Endodermal cell (in vitro differentiated cells): ENCODE data around the gene SP6. TPM values are rescaled to one million over a fixed set of nuclear protein-coding genes. Genes with fewer than 3 reads are reported as not detected.

ENCODE experiments used
- DNase-seq: peaks from one replicate; pipeline ENCODE4 v3.0.0-alpha.2; 2017
- H3K27ac ChIP-seq: 2 replicates; pipeline ENCODE4 v1.5.1; 2013; ENCODE audit warnings: mild to moderate bottlenecking, low read depth, low read length, moderate library complexity
- H3K27me3 ChIP-seq: 2 replicates; pipeline ENCODE4 v1.6.1; 2013; ENCODE audit warnings: mild to moderate bottlenecking, low read length, moderate library complexity; ENCODE audit not compliant: insufficient read depth, control insufficient read depth, poor library complexity, severe bottlenecking
- H3K36me3 ChIP-seq: 2 replicates; pipeline ENCODE4 v1.7.0; 2013; ENCODE audit warnings: mild to moderate bottlenecking, low read length, moderate library complexity; ENCODE audit not compliant: control insufficient read depth, insufficient read depth
- H3K4me1 ChIP-seq: one replicate; pipeline ENCODE4 v1.7.0; 2013; ENCODE audit warnings: low read length; ENCODE audit not compliant: control insufficient read depth, insufficient read depth
- H3K4me3 ChIP-seq: 2 replicates; pipeline ENCODE4 v1.5.1; 2013; ENCODE audit warnings: mild to moderate bottlenecking, low read length, moderate library complexity
- H3K9ac ChIP-seq: 2 replicates; pipeline ENCODE4 v1.6.1; 2013; ENCODE audit warnings: mild to moderate bottlenecking, low read length, moderate library complexity; ENCODE audit not compliant: poor library complexity, severe bottlenecking; ENCODE audit errors: extremely low read depth
- H3K9me3 ChIP-seq: 2 replicates; pipeline ENCODE4 v1.6.1; 2013; ENCODE audit warnings: mild to moderate bottlenecking, low read length, moderate library complexity; ENCODE audit not compliant: control insufficient read depth
- H3K27ac Mint-ChIP-seq: 2 replicates; pipeline ENCODE4 v1.8.0; 2020; ENCODE audit warnings: mixed read lengths
- H3K27me3 Mint-ChIP-seq: 2 replicates; pipeline ENCODE4 v1.8.0; 2021; ENCODE audit warnings: mild to moderate bottlenecking, mixed read lengths; ENCODE audit not compliant: insufficient read depth
- H3K36me3 Mint-ChIP-seq: 2 replicates; pipeline ENCODE4 v1.8.0; 2020; ENCODE audit warnings: low read depth, mixed read lengths
- H3K4me1 Mint-ChIP-seq: 2 replicates; pipeline ENCODE4 v1.8.0; 2020; ENCODE audit warnings: mixed read lengths
- H3K4me3 Mint-ChIP-seq: 2 replicates; pipeline ENCODE4 v1.8.0; 2020; ENCODE audit warnings: mild to moderate bottlenecking, moderate library complexity, mixed read lengths
- H3K9me3 Mint-ChIP-seq: 2 replicates; pipeline ENCODE4 v1.8.0; 2020; ENCODE audit warnings: mild to moderate bottlenecking, mixed read lengths
- CTCF ChIP-seq: fragments of 200-600 bp; sonication (generic); conservative IDR thresholded peaks from 2 replicates; pipeline ENCODE4 v1.5.0; 2021; ENCODE audit warnings: antibody characterized with exemption, mild to moderate bottlenecking
- WGBS, 2 experiments: methylation state at CpG; one replicate each; pipeline versions ENCODE4 v1.1.5 to v1.1.7; 2013; ENCODE audit warnings: missing lambda C conversion rate in 2 of 2, mixed read lengths in 1 of 2; ENCODE audit not compliant: insufficient coverage in 1 of 2, insufficient read length in 1 of 2; 5-methylcytosine and 5-hydroxymethylcytosine counted together
- total RNA-seq, 2 donors: library from RNA; stranded (reverse); fragmentation: NEBNext Ultra II Directional in 1 of 2; extraction: Animal tissue kit (Norgen Biotek cat#: 25700) in 1 of 2; gene quantifications; 2 replicates in 1 of 2; 3 replicates in 1 of 2; pipeline ENCODE4 v1.2.1, GENCODE V29; 2021

SP6 gene
- total RNA-seq, 2 donors from 2014 or later = 3.1 to 3.7 TPM

- WGBS, 2 experiments = 58 to 76% methylated on average over 5 to 11 of the region's 11 CpGs
- H3K4me3 ChIP-seq = no peak overlapping the region
- no peak overlapping the region for H3K4me3 Mint-ChIP-seq
Measured at GRCh38 chr17:47889734-47890529, 39.0 kb upstream of the SP6 start.

GRCh38 chr17:47888293-47888692 lies 37.3 kb upstream of the SP6 start:
- no peaks in the 10 kb centered on the region for H3K9me3 Mint-ChIP-seq
- H3K27ac ChIP-seq = no peak overlapping the region
- 77 to 88% methylated on average over 5 to 6 of the region's 6 CpGs for WGBS, 2 experiments
- peaks cover 2% of the 10 kb centered on the region for H3K27me3 Mint-ChIP-seq
- H3K36me3 Mint-ChIP-seq = no peaks in the 10 kb centered on the region
- no peaks in the 10 kb centered on the region for H3K36me3 ChIP-seq
- no peak overlapping the region for H3K27ac Mint-ChIP-seq
- H3K4me3 ChIP-seq = no peak overlapping the region
- no peak for TF ChIP-seq CTCF
- H3K4me3 Mint-ChIP-seq = no peak overlapping the region
- H3K27me3 ChIP-seq = no peaks in the 10 kb centered on the region
- H3K9me3 ChIP-seq = no peaks in the 10 kb centered on the region
- peaks cover 14% of the 10 kb centered on the region for H3K4me1 Mint-ChIP-seq
- H3K4me1 ChIP-seq = no peaks in the 10 kb centered on the region
- no peak overlapping the region for H3K9ac ChIP-seq
- no peak for DNase-seq

More at GRCh38 chr17:47889734-47890529, 39.0 kb upstream of the SP6 start:
- H3K9me3 ChIP-seq = no peaks in the 10 kb centered on the region
- no peaks in the 10 kb centered on the region for H3K27me3 ChIP-seq
- Mint-ChIP-seq H3K27me3 (no peaks in the 10 kb centered on the region), H3K9me3 (no peaks in the 10 kb centered on the region), H3K27ac (no peak overlapping the region), H3K36me3 (no peaks in the 10 kb centered on the region), H3K4me1 (peaks cover 30% of the 10 kb centered on the region)
- no peaks in the 10 kb centered on the region for H3K36me3 ChIP-seq
- peak; percentile 99 for TF ChIP-seq CTCF
- H3K9ac ChIP-seq = no peak overlapping the region
- H3K27ac ChIP-seq = no peak overlapping the region
- DNase-seq = peak; percentile 99
- H3K4me1 ChIP-seq = peaks cover 5% of the 10 kb centered on the region

GRCh38 chr17:47884905-47885730 lies 34.2 kb upstream of the SP6 start:
- no peaks in the 10 kb centered on the region for H3K9me3 Mint-ChIP-seq
- Histone ChIP-seq H3K4me3 (no peak overlapping the region), H3K4me1 (no peaks in the 10 kb centered on the region), H3K9ac (no peak overlapping the region), H3K36me3 (no peaks in the 10 kb centered on the region), H3K27ac (no peak overlapping the region), H3K27me3 (no peaks in the 10 kb centered on the region), H3K9me3 (no peaks in the 10 kb centered on the region)
- no peak overlapping the region for H3K27ac Mint-ChIP-seq
- H3K27me3 Mint-ChIP-seq = peaks cover 14% of the 10 kb centered on the region
- H3K4me1 Mint-ChIP-seq = peaks cover 7% of the 10 kb centered on the region
- peak; percentile 68 for DNase-seq
- no peak overlapping the region for H3K4me3 Mint-ChIP-seq
- no peak for TF ChIP-seq CTCF
- 67 to 72% methylated on average over 9 to 11 of the region's 11 CpGs for WGBS, 2 experiments
- H3K36me3 Mint-ChIP-seq = no peaks in the 10 kb centered on the region
